Mesendoderm (in vitro differentiated cells): ENCODE data around the gene LIAS.
"Not testable (repeated sequence)": the region's sequence is repeated elsewhere in the genome, so short reads cannot be mapped to it uniquely, and the experiment has no call there.

Experiments used
- DNase-seq: peaks from one replicate; pipeline ENCODE4 v3.0.0; 2013
- H2AK5ac ChIP-seq: 2 replicates; pipeline ENCODE4 v1.6.1; 2013; ENCODE audit warnings: low read length, inconsistent platforms
- H2BK120ac ChIP-seq: 2 replicates; pipeline ENCODE4 v1.6.1; 2013; ENCODE audit warnings: low read depth, mild to moderate bottlenecking, low read length, moderate library complexity, mixed read lengths
- H2BK15ac ChIP-seq: replicated peaks from 2 replicates; pipeline ENCODE4 v1.6.1; 2013; ENCODE audit warnings: low read depth, mild to moderate bottlenecking, moderate library complexity
- H2BK5ac ChIP-seq: 2 replicates; pipeline ENCODE4 v1.6.1; 2013; ENCODE audit warnings: low read length, inconsistent platforms
- H3K18ac ChIP-seq: 2 replicates; pipeline ENCODE4 v1.6.1; 2013; ENCODE audit warnings: mild to moderate bottlenecking, low read length, mixed read lengths
- H3K23ac ChIP-seq: one replicate; pipeline ENCODE4 v1.6.1; 2013; ENCODE audit warnings: low read length
- H3K27ac ChIP-seq: 2 replicates; pipeline ENCODE4 v1.5.1; 2013; ENCODE audit warnings: low read depth, mild to moderate bottlenecking, inconsistent platforms, low read length, moderate library complexity
- H3K27me3 ChIP-seq: 2 replicates; pipeline ENCODE4 v1.6.1; 2013; ENCODE audit warnings: low read length, control low read depth, mild to moderate bottlenecking, inconsistent platforms; ENCODE audit not compliant: insufficient read depth, poor library complexity
- H3K36me3 ChIP-seq: 2 replicates; pipeline ENCODE4 v1.6.1; 2013; ENCODE audit warnings: low read length, inconsistent platforms; ENCODE audit not compliant: control insufficient read depth, insufficient read depth
- H3K4ac ChIP-seq: one replicate; pipeline ENCODE4 v1.6.1; 2013; ENCODE audit warnings: low read depth, mild to moderate bottlenecking, low read length, moderate library complexity
- H3K4me1 ChIP-seq: 2 replicates; pipeline ENCODE4 v1.6.1; 2013; ENCODE audit warnings: low read depth, low read length, inconsistent platforms; ENCODE audit not compliant: control insufficient read depth
- H3K4me2 ChIP-seq: 2 replicates; pipeline ENCODE4 v1.6.1; 2013; ENCODE audit warnings: low read length
- H3K4me3 ChIP-seq: 2 replicates; pipeline ENCODE4 v1.5.1; 2013; ENCODE audit warnings: mild to moderate bottlenecking, low read length
- H3K56ac ChIP-seq: one replicate; pipeline ENCODE4 v1.6.1; 2013; ENCODE audit warnings: low read length
- H3K79me1 ChIP-seq: 2 replicates; pipeline ENCODE4 v1.6.1; 2013; ENCODE audit warnings: low read length, inconsistent platforms
- H3K79me2 ChIP-seq: 2 replicates; pipeline ENCODE4 v1.6.1; 2013; ENCODE audit warnings: mild to moderate bottlenecking, low read length; ENCODE audit not compliant: control insufficient read depth, insufficient read depth
- H3K9ac ChIP-seq: 2 replicates; pipeline ENCODE4 v1.6.1; 2013; ENCODE audit warnings: low read length, inconsistent platforms
- H4K5ac ChIP-seq: one replicate; pipeline ENCODE4 v1.6.1; 2013; ENCODE audit warnings: low read length
- H4K8ac ChIP-seq: one replicate; pipeline ENCODE4 v1.6.1; 2013; ENCODE audit warnings: low read depth, mild to moderate bottlenecking, control low read depth, low read length, moderate library complexity
- WGBS: extraction: QIAGEN DNeasy Blood & Tissue Kit; methylation state at CpG from one replicate; pipeline ENCODE4 v1.1.7; 2013; ENCODE audit warnings: low lambda C conversion rate, missing lambda C conversion rate; ENCODE audit not compliant: insufficient coverage; ENCODE audit errors: extremely low coverage; 5-methylcytosine and 5-hydroxymethylcytosine counted together

The LIAS gene

DNA sequence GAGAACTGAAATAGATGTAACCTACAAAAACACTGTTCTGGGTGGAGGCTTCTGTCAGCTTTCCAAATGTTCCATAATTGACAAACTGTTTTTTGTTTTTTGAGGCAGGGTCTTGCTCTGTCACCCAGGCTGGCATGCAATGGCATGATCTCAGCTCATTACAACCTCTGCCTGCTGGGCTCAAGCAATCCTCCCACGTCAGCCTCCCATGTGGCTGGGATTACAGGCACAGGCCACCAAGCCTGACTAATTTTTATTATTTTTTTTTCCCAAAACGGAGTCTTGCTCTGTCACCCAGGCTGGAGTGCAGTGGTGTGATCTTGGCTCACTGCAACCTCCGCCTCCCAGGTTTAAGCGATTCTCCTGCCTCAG lies 43.8 kb downstream of the LIAS start:
- not testable (repeated sequence) for H3K79me1 ChIP-seq, H2BK15ac ChIP-seq, DNase-seq, H2AK5ac ChIP-seq, H4K5ac ChIP-seq, H3K4me2 ChIP-seq, H3K36me3 ChIP-seq, H3K4me3 ChIP-seq, H3K4me1 ChIP-seq, H2BK120ac ChIP-seq, H4K8ac ChIP-seq, H3K18ac ChIP-seq, H3K27me3 ChIP-seq, H3K9ac ChIP-seq, H3K23ac ChIP-seq, H3K79me2 ChIP-seq, H3K56ac ChIP-seq, H3K4ac ChIP-seq, H2BK5ac ChIP-seq, H3K27ac ChIP-seq
- no CpG with 5 or more reads among the region's 4 CpGs for WGBS

DNA sequence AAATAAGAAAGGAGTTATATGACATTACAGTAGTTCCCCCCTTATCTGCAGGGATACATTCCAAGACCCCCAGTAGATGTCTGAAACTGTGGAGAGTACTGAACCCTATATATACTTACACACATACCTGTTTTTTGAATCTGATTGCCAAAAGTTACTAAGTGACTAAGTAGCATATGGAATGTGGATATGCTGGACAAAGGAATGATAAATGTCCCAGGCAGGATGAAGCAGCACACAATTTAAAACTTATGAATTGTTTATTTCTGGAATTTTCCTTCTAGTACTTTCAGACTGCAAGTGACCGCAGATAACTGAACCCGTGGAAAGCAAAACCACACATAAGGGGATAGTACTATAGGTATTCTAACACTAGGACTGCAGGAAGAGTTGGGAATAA lies 45.7 kb downstream of the LIAS start:
- Histone ChIP-seq H4K8ac (no peak overlapping the region), H3K56ac (no peak overlapping the region), H2BK15ac (no peak overlapping the region), H4K5ac (no peak overlapping the region), H3K4me2 (no peak overlapping the region), H2BK5ac (no peak overlapping the region), H3K9ac (no peak overlapping the region), H3K4ac (no peak overlapping the region), H3K79me1 (no peaks in the 10 kb centered on the region), H3K27ac (no peak overlapping the region), H3K23ac (no peak overlapping the region), H2AK5ac (no peak overlapping the region), H2BK120ac (no peak overlapping the region), H3K4me3 (no peak overlapping the region), H3K4me1 (no peaks in the 10 kb centered on the region), H3K36me3 (peaks cover 5% of the 10 kb centered on the region), H3K18ac (no peak overlapping the region), H3K27me3 (no peaks in the 10 kb centered on the region), H3K79me2 (no peaks in the 10 kb centered on the region)
- DNase-seq: no peak
- WGBS: no CpG with 5 or more reads among the region's 2 CpGs

DNA sequence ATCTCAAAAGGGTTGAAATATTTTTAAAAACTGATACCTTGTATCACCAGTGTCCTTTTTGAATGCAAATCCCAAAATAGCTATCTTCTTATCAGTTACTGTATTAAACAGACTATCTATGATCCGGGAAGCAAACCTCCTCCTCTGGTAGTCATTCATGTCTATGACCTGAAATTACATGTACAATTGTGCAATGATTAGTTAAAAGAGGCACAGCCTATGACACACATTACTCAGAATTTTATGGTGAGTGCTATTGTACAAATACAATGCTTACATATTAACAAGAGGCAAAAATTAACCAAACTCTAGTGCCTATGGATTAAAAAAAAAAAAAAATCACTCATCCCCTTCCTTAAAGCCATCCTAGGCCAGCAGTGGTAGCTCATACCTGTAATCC lies 46.7 kb downstream of the LIAS start:
- H3K4ac ChIP-seq: no peak overlapping the region
- no peak overlapping the region for H2BK5ac ChIP-seq
- no peak overlapping the region for H3K4me2 ChIP-seq
- no peaks in the 10 kb centered on the region for H3K4me1 ChIP-seq
- no peaks in the 10 kb centered on the region for H3K79me2 ChIP-seq
- H3K27me3 ChIP-seq: no peaks in the 10 kb centered on the region
- H3K56ac ChIP-seq: no peak overlapping the region
- no peak overlapping the region for H2BK120ac ChIP-seq
- no CpG with 5 or more reads among the region's 1 CpG for WGBS
- no peak overlapping the region for H3K4me3 ChIP-seq
- H3K79me1 ChIP-seq: no peaks in the 10 kb centered on the region
- no peak overlapping the region for H3K9ac ChIP-seq
- no peak for DNase-seq
- no peak overlapping the region for H4K5ac ChIP-seq
- H3K18ac ChIP-seq: no peak overlapping the region
- no peak overlapping the region for H2AK5ac ChIP-seq
- peaks cover 8% of the 10 kb centered on the region for H3K36me3 ChIP-seq
- no peak overlapping the region for H2BK15ac ChIP-seq
- no peak overlapping the region for H3K27ac ChIP-seq
- no peak overlapping the region for H3K23ac ChIP-seq
- H4K8ac ChIP-seq: no peak overlapping the region

DNA sequence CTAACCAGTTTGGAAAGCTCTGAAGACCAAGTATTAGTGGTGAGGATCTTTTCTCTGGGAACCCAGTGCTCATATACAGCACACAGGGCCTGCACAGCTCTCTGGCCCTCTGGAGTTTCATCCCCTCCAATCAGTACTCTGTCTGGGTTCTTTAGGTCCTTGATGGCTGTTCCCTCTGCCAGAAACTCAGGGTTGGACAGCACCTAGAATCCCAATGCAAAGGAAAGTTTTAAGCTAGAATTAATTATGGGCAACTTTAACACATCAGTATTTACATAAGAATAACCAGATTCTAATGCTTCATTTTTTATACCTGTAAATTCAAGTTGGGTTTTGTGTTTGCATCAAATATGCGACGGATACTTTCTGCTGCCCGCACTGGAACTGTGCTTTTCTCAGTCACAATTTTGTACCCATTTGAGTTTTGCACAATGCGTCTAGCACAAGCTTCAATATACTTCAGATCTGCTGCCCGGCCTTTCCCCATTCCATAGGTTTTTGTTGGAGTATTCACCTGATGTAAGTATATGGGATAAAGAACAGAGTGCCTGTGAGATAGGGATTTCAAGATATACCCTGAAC lies 51.6 kb downstream of the LIAS start:
- Histone ChIP-seq H3K36me3 (peaks cover 6% of the 10 kb centered on the region), H2AK5ac (no peak overlapping the region), H4K8ac (no peak overlapping the region), H3K23ac (no peak overlapping the region), H2BK15ac (no peak overlapping the region), H3K18ac (no peak overlapping the region), H3K27ac (no peak overlapping the region), H3K4me1 (no peaks in the 10 kb centered on the region), H3K79me2 (no peaks in the 10 kb centered on the region), H3K4me2 (no peak overlapping the region), H3K27me3 (no peaks in the 10 kb centered on the region), H3K4me3 (no peak overlapping the region), H3K79me1 (peaks cover 2% of the 10 kb centered on the region), H3K56ac (no peak overlapping the region), H3K9ac (no peak overlapping the region), H3K4ac (no peak overlapping the region), H2BK120ac (no peak overlapping the region), H4K5ac (no peak overlapping the region), H2BK5ac (no peak overlapping the region)
- no CpG with 5 or more reads among the region's 5 CpGs for WGBS
- no peak for DNase-seq

DNA sequence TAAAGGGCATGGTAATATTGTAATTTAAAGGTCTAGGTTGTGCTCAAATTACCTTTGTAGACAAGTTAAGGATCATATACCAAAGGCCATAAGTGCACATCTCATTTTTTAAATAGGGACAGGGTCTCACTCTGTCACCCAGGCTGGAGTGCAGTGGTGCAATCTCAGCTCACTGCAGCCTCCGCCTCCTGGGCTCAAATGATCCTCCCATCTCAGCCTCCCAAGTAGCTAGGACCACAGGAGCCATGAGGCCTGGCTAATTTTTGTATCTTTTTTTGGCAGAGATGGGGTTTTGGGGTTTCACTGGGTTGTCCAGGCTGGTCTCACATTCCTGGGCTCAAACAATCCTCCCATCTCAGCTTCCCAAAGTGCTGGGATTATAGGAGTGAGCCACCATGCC lies 55.4 kb downstream of the LIAS start:
- WGBS: no CpG with 5 or more reads among the region's 1 CpG
- H3K36me3 ChIP-seq, H3K23ac ChIP-seq: not testable (repeated sequence)

DNA sequence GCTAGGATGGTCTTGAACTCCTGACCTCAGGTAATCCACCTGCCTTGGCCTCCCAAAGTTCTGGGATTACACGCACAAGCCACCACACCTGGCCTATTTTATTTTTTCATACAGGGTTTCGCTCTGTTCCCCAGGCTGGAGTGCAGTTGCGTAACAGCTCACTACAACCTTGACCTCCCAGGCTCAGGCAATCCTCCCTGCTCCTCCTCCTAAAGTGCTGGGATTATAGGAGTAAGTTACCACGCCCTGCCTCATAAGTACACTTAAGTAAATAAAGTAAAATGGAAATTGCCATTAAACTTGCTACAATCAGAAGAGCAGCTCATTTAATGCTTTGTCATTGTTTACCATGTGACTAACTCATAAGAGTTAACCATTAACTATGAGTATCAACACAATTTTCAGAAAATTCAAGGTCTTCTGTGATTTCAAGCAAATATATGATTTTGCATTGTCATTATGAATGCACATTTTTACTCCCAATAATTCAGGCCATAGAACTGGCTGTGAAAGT lies 56.1 kb downstream of the LIAS start:
- Histone ChIP-seq H4K8ac (no peak overlapping the region), H2BK120ac (no peak overlapping the region), H3K4me3 (no peak overlapping the region), H3K79me1 (peaks cover 2% of the 10 kb centered on the region), H3K27me3 (no peaks in the 10 kb centered on the region), H2BK15ac (no peak overlapping the region), H3K36me3 (peaks cover 4% of the 10 kb centered on the region), H3K4me2 (no peak overlapping the region), H4K5ac (no peak overlapping the region), H3K4me1 (no peaks in the 10 kb centered on the region), H3K79me2 (no peaks in the 10 kb centered on the region), H2BK5ac (no peak overlapping the region), H3K18ac (no peak overlapping the region), H3K56ac (no peak overlapping the region), H3K4ac (no peak overlapping the region), H3K23ac (no peak overlapping the region), H3K27ac (no peak overlapping the region), H3K9ac (no peak overlapping the region), H2AK5ac (no peak overlapping the region)
- no CpG with 5 or more reads among the region's 4 CpGs for WGBS
- no peak for DNase-seq

More for the DNA sequence above, 55.4 kb downstream of the LIAS start:
- H4K5ac ChIP-seq, H3K79me2 ChIP-seq, H3K4me3 ChIP-seq, H3K4me2 ChIP-seq, H3K79me1 ChIP-seq, H2AK5ac ChIP-seq, H3K9ac ChIP-seq, H3K4me1 ChIP-seq, DNase-seq, H2BK5ac ChIP-seq, H2BK120ac ChIP-seq, H2BK15ac ChIP-seq, H3K27me3 ChIP-seq, H3K18ac ChIP-seq, H3K27ac ChIP-seq, H3K56ac ChIP-seq, H3K4ac ChIP-seq, H4K8ac ChIP-seq: not testable (repeated sequence)
